SIG-M5 (cell line): ENCODE results near the gene NDUFV3.
A peak's percentile ranks its signal among the peaks of the same experiment; 100 is the strongest.
"Not testable (repeated sequence)": the region's sequence is repeated elsewhere in the genome, so short reads cannot be mapped to it uniquely, and the experiment has no call there.

Source experiments
- DNase-seq: peaks from one replicate; lab custom pipeline; 2025; lab: John Stamatoyannopoulos, UW

Gene NDUFV3

GRCh38 chr21:42892582-42892930 is 553 bp upstream of the NDUFV3 start:
- DNase-seq: no peak

GRCh38 chr21:42900446-42900845 is 7.3 kb downstream of the NDUFV3 start:
- DNase-seq: no peak

- DNase-seq: no peak
Measured at GRCh38 chr21:42903817-42904216, 10.7 kb downstream of the NDUFV3 start.

GRCh38 chr21:42905195-42905594 is 12.1 kb downstream of the NDUFV3 start:
- no peak for DNase-seq

GRCh38 chr21:42906233-42906632 is 13.1 kb downstream of the NDUFV3 start:
- no peak for DNase-seq

- DNase-seq: not testable (repeated sequence)
Measured at GRCh38 chr21:42908484-42908883, 15.4 kb downstream of the NDUFV3 start.

- not testable (repeated sequence) for DNase-seq
Measured at GRCh38 chr21:42911920-42912319, 18.8 kb downstream of the NDUFV3 start.

GRCh38 chr21:42913476-42913875 is 20.4 kb downstream of the NDUFV3 start:
- no peak for DNase-seq

GRCh38 chr21:42918291-42918690 is 25.2 kb downstream of the NDUFV3 start:
- DNase-seq: no peak

- no peak for DNase-seq
Measured at GRCh38 chr21:42921927-42922326, 28.8 kb downstream of the NDUFV3 start.

- DNase-seq: no peak
Measured at GRCh38 chr21:42922918-42923317, 29.8 kb downstream of the NDUFV3 start.

- DNase-seq: peak; percentile 89
Measured at GRCh38 chr21:42923553-42924432, 30.7 kb downstream of the NDUFV3 start.

- no peak for DNase-seq
Measured at GRCh38 chr21:42924433-42924751, 31.3 kb downstream of the NDUFV3 start.

- no peak for DNase-seq
Measured at GRCh38 chr21:42925114-42925926, 32.2 kb downstream of the NDUFV3 start, which contains the start of gene ERVH48-1. TSS of gene ERVH48-1 (minus strand) at chr21:42925630. CDS start at chr21:42919006, 6,624 bp downstream.

- not testable (repeated sequence) for DNase-seq
Measured at GRCh38 chr21:42927474-42928200, 34.5 kb downstream of the NDUFV3 start.

- no peak for DNase-seq
Measured at GRCh38 chr21:42929969-42930368, 36.9 kb downstream of the NDUFV3 start.

- no peak for DNase-seq
Measured at GRCh38 chr21:42931560-42932235, 38.6 kb downstream of the NDUFV3 start.

GRCh38 chr21:42932378-42933136 is 39.4 kb downstream of the NDUFV3 start:
- not testable (repeated sequence) for DNase-seq

- DNase-seq: not testable (repeated sequence)
Measured at GRCh38 chr21:42933137-42933970, 40.2 kb downstream of the NDUFV3 start.

GRCh38 chr21:42933973-42934372 is 40.9 kb downstream of the NDUFV3 start:
- DNase-seq: not testable (repeated sequence)
